ENCODE data around the gene CFAP46.

GRCh38 chr10:132806110-132806509, 136.3 kb downstream of the CFAP46 start:
- TF ChIP-seq GATA3 (IDR thresholded peaks at IDR 0.05; ENCODE audit: low read depth, low read length) (no peak), GATA2 (IDR thresholded peaks at IDR 0.05; ENCODE audit: low read depth, low read length) (no peak)

Data from SH-SY5Y (cell line).